Measurements from ENCODE around the gene TTC3. TPM values are rescaled to one million over a fixed set of nuclear protein-coding genes. Genes with fewer than 3 reads are reported as not detected.

TTC3 gene
- total RNA-seq, 1 experiment from 2014 or later, result 29.0 TPM

- TF ChIP-seq AR (CRISPR knock-in tag; IDR thresholded peaks at IDR 0.05) (no peak), ZNF121 (CRISPR knock-in tag; IDR thresholded peaks at IDR 0.05) (no peak), TP53 (CRISPR knock-in tag; IDR thresholded peaks at IDR 0.05) (no peak), HMGXB4 (CRISPR knock-in tag; IDR thresholded peaks at IDR 0.05) (no peak), ZNF263 (CRISPR knock-in tag; IDR thresholded peaks at IDR 0.05; ENCODE audit: low read depth) (no peak), ERG (CRISPR knock-in tag; IDR thresholded peaks at IDR 0.05) (no peak), NR2C2 (CRISPR knock-in tag; IDR thresholded peaks at IDR 0.05) (no peak), IRF2 (CRISPR knock-in tag; IDR thresholded peaks at IDR 0.05; ENCODE audit: borderline replicate concordance, low read depth) (no peak), JAZF1 (CRISPR knock-in tag; IDR thresholded peaks at IDR 0.05) (no peak), ZNF232 (CRISPR knock-in tag; IDR thresholded peaks at IDR 0.05) (no peak), ZNF423 (CRISPR knock-in tag; IDR thresholded peaks at IDR 0.05) (no peak), AFF4 (CRISPR knock-in tag; IDR thresholded peaks at IDR 0.05; ENCODE audit: borderline replicate concordance) (no peak), ATF3 (CRISPR knock-in tag; conservative IDR thresholded peaks at IDR 0.05) (no peak), ZNF317 (CRISPR knock-in tag; IDR thresholded peaks at IDR 0.05; ENCODE audit: borderline replicate concordance, low read depth) (no peak), E2F5 (CRISPR knock-in tag; IDR thresholded peaks at IDR 0.05) (no peak), NR1H2 (CRISPR knock-in tag; IDR thresholded peaks at IDR 0.05) (no peak), MYBL2 (CRISPR knock-in tag; IDR thresholded peaks at IDR 0.05) (no peak), FOXK1 (CRISPR knock-in tag; IDR thresholded peaks at IDR 0.05) (no peak), SOX15 (CRISPR knock-in tag; IDR thresholded peaks at IDR 0.05) (no peak)
- no peak for ATAC-seq
- no peak overlapping the region for H3K4me3 Mint-ChIP-seq
- peaks cover 20% of the 10 kb centered on the region for H3K4me1 Mint-ChIP-seq
- POLR2A ChIA-PET, result no interaction called here
- no peaks in the 10 kb centered on the region for H3K27me3 Mint-ChIP-seq (ENCODE audit: low read depth)
- H3K27ac Mint-ChIP-seq, result no peak overlapping the region
- CTCF ChIA-PET, result no interaction called here
- H3K9me3 Mint-ChIP-seq, result no peaks in the 10 kb centered on the region
- no peak for DNase-seq (ENCODE audit: low spot score)
- H3K36me3 Mint-ChIP-seq, result no peaks in the 10 kb centered on the region
Observed at GRCh38 chr21:37251294-37251634, 178.2 kb downstream of the TTC3 start.

Other genes starting within 250 kb of the TTC3 start
- gene HLCS, start 106.6 kb upstream of the TTC3 start, total RNA-seq (2021), result 9.3 to 11.1 TPM (median 10.9 TPM) in 3 replicates
- 2.0 to 3.5 TPM (median 2.3 TPM) in 3 replicates for gene RIPPLY3, start 66.6 kb upstream of the TTC3 start, total RNA-seq (2021)
- gene PIGP, start 183 bp upstream of the TTC3 start, total RNA-seq (2021), result 10.9 to 17.0 TPM (median 16.2 TPM) in 3 replicates
- gene VPS26C, start 194.1 kb downstream of the TTC3 start, total RNA-seq (2021), result 55.0 to 62.8 TPM (median 56.7 TPM) in 3 replicates

Data from WTC11 (cell line).